ENCODE measurements around the gene DCAF4.

DNA sequence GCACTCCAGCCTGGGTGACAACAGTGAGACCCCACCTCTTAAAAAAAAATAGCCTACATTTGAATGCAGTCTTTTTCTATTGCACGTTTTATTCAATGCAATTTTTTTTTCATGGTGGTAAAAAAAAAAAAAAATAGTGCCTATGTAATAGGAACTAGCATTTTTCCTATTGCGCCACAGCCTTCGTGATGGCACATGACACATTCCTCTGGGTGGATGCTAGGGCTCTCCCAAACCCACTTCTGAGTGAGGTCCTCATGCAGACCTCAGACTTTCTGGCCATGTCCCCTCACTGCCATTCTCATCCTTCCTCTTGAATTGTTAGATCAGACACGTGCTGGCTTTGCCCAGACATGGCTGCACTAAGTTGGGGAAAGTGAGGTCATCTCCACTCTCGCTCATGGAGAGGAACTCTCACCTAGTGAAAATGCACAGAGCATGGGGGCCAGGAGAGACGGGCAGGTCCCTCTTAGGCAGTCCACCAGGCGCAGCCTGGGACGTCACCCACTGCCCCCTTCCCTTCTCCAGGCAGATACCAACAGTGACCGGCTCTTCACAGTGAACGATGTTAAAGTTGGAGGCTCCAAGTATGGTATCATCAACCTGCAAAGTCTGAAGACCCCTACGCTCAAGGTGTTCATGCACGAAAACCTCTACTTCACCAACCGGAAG lies 19.2 kb downstream of the DCAF4 start:
- TF ChIP-seq, protein P1, sequence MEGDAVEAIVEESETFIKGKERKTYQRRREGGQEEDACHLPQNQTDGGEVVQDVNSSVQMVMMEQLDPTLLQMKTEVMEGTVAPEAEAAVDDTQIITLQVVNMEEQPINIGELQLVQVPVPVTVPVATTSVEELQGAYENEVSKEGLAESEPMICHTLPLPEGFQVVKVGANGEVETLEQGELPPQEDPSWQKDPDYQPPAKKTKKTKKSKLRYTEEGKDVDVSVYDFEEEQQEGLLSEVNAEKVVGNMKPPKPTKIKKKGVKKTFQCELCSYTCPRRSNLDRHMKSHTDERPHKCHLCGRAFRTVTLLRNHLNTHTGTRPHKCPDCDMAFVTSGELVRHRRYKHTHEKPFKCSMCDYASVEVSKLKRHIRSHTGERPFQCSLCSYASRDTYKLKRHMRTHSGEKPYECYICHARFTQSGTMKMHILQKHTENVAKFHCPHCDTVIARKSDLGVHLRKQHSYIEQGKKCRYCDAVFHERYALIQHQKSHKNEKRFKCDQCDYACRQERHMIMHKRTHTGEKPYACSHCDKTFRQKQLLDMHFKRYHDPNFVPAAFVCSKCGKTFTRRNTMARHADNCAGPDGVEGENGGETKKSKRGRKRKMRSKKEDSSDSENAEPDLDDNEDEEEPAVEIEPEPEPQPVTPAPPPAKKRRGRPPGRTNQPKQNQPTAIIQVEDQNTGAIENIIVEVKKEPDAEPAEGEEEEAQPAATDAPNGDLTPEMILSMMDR (conservative IDR thresholded peaks at IDR 0.05; ENCODE audit: low read length), result no peak
- TF ChIP-seq EZH2phosphoT487 (IDR thresholded peaks at IDR 0.05; ENCODE audit: borderline replicate concordance), result no peak
